GM12878 (cell line): Measurements from ENCODE around the gene TRIP11. TPM values are rescaled to one million over a fixed set of nuclear protein-coding genes. Genes with fewer than 3 reads are reported as not detected.
"Not testable (repeated sequence)": the region's sequence is repeated elsewhere in the genome, so short reads cannot be mapped to it uniquely, and the experiment has no call there.

Experiments
- ATAC-seq: fragments of 200-7000 bp; cut with Tn5 transposase; 3 replicates; pipeline ENCODE4 v1.9.1; 2020; ENCODE audit warnings: mild to moderate bottlenecking, moderate library complexity
- BruUV-seq: library from RNA; stranded (reverse); fragments of 400-500 nt; replicated peaks from 2 replicates; lab custom pipeline; 2021; lab: Mats Ljungman, UMichigan
- CTCF ChIA-PET: fragments of 300-600 bp; sonication (Branson Sonifier 250); formaldehyde crosslinking; extraction: SDS; loops from one replicate; lab custom pipeline; 2021; ENCODE audit warnings: inconsistent platforms; lab: Yijun Ruan, JAX
- POLR2A ChIA-PET: fragments of 350-600 bp; formaldehyde crosslinking; extraction: SDS; loops from one replicate; lab custom pipeline; 2021; ENCODE audit warnings: inconsistent platforms; lab: Charles Lee
- RAD21 ChIA-PET: fragments of 300-600 bp; sonication (Branson Sonifier 250); formaldehyde crosslinking; loops from one replicate; lab custom pipeline; 2023; ENCODE audit warnings: antibody characterized with exemption; ENCODE audit not compliant: unreplicated experiment; lab: Charles Lee
- SMC1A ChIA-PET: fragments of 300-600 bp; sonication (Branson Sonifier 250); formaldehyde crosslinking; loops from one replicate; lab custom pipeline; 2023; ENCODE audit not compliant: unreplicated experiment, uncharacterized antibody; lab: Charles Lee
- DNase-seq: peaks from one replicate; pipeline ENCODE4 v3.0.0-alpha.2; 2011; ENCODE audit warnings: low read depth, low spot score
- FAIRE-seq: peaks from 3 replicates; lab custom pipeline; 2011; peaks lifted over from hg19 to GRCh38; lab: Jason Lieb, UNC
- H2AFZ ChIP-seq: 2 replicates; pipeline ENCODE4 v1.6.0; 2011; ENCODE audit warnings: low read depth, low read length, control low read depth; ENCODE audit not compliant: control insufficient read depth
- H3K27ac ChIP-seq: 2 replicates; pipeline ENCODE4 v1.5.1; 2011; ENCODE audit warnings: control low read depth; ENCODE audit not compliant: control insufficient read depth, insufficient read depth
- H3K27me3 ChIP-seq, 2 experiments: replicated peaks in 1 of 2; 2 replicates each; pipeline versions ENCODE4 v1.6.0 to v1.6.1; 2011; ENCODE audit warnings: low read length in 1 of 2; ENCODE audit not compliant: control insufficient read depth in 2 of 2, insufficient read depth in 2 of 2
- H3K36me3 ChIP-seq, 2 experiments: 2 replicates each; pipeline ENCODE4 v1.5.1; 2011; ENCODE audit warnings: low read length in 1 of 2; ENCODE audit not compliant: control insufficient read depth in 2 of 2, insufficient read depth in 2 of 2
- H3K4me1 ChIP-seq: 2 replicates; pipeline ENCODE4 v1.6.1; 2011; ENCODE audit warnings: mild to moderate bottlenecking, low read length, moderate library complexity, mixed read lengths; ENCODE audit not compliant: control insufficient read depth, insufficient read depth
- H3K4me2 ChIP-seq: 2 replicates; pipeline ENCODE4 v1.6.0; 2011; ENCODE audit warnings: control low read depth; ENCODE audit not compliant: control insufficient read depth, insufficient read depth
- H3K4me3 ChIP-seq: fragments of 200-600 bp; sonication (generic); 2 replicates; pipeline ENCODE4 v1.5.1; 2016
- H3K79me2 ChIP-seq: 2 replicates; pipeline ENCODE4 v1.6.0; 2011; ENCODE audit warnings: low read length; ENCODE audit not compliant: control insufficient read depth, insufficient read depth
- H3K9ac ChIP-seq: 2 replicates; pipeline ENCODE4 v1.8.0; 2011; ENCODE audit warnings: low read length, control low read depth, mixed read lengths; ENCODE audit not compliant: control insufficient read depth, insufficient read depth
- H3K9me3 ChIP-seq: replicated peaks from 3 replicates; pipeline ENCODE4 v1.5.1; 2011; ENCODE audit warnings: mild to moderate bottlenecking, low read length; ENCODE audit not compliant: control insufficient read depth, insufficient read depth
- H4K20me1 ChIP-seq: 2 replicates; pipeline ENCODE4 v1.6.0; 2011; ENCODE audit not compliant: control insufficient read depth, insufficient read depth
- CBX5 ChIP-seq: sonication (generic); IDR thresholded peaks from 2 replicates; pipeline ENCODE4 v1.6.1; 2016; ENCODE audit warnings: low read depth, moderate library complexity, mild to moderate bottlenecking, inconsistent platforms
- WGBS: methylation state at CpG from one replicate; pipeline ENCODE4 v1.1.6; 2016; ENCODE audit warnings: low lambda C conversion rate; ENCODE audit not compliant: insufficient replicate concordance, insufficient coverage; ENCODE audit errors: missing lambda C conversion rate; 5-methylcytosine and 5-hydroxymethylcytosine counted together
- in situ Hi-C: fragments of 300-500 bp; cut with MboI; formaldehyde crosslinking; loops from 9 replicates; pipeline ENCODE4 v1.14.3; 2018; ENCODE audit warnings: mixed read lengths
- intact Hi-C: fragments of 100-400 bp; cut with micrococcal nuclease; formaldehyde crosslinking; loops from one replicate; pipeline ENCODE4 v1.14.2; 2022; ENCODE audit not compliant: unreplicated experiment
- polyA plus RNA-seq, 11 experiments: library from polyadenylated mRNA; depleted of rRNA in 4 of 11; unstranded in 6 of 11; stranded (reverse) in 5 of 11; fragments of >200 nt; fragmentation: Nextera tagmentation in 4 of 11; fragmentation: Illumina TruSeq in 1 of 11; extraction: Ambion mirVana in 4 of 11; extraction: Trizol in 1 of 11; gene quantifications; 1 replicate in 1 of 11; 2 replicates in 10 of 11; pipeline versions ENCODE4 v1.2.1 to v1.2.3, GENCODE V29; 2011 to 2016; ENCODE audit warnings: inconsistent platforms in 2 of 11, missing spikeins in 2 of 11, low read depth in 1 of 11
- total RNA-seq, 4 experiments: library from RNA; depleted of rRNA in 3 of 4; stranded (reverse); fragments of >200 nt in 3 of 4; fragmentation: Illumina TruSeq in 1 of 4; extraction: Trizol in 1 of 4; gene quantifications; 2 replicates each; pipeline versions ENCODE4 v1.2.1 to v1.2.3, GENCODE V29; 2013 to 2021

Gene TRIP11
- total and polyA plus RNA-seq, 10 of the 15 experiments (the other 5 are each of a cell fraction or from before 2014, with no cell fraction given), result 5.3 to 46.1 (median 19.9) TPM

GRCh38 chr14:92045904-92046303 is 6.0 kb upstream of the TRIP11 start:
- FAIRE-seq, in situ Hi-C loops, H3K4me1 ChIP-seq, H4K20me1 ChIP-seq, DNase-seq, H3K9me3 ChIP-seq, H3K27ac ChIP-seq, POLR2A ChIA-PET, BruUV-seq, H2AFZ ChIP-seq, H3K9ac ChIP-seq, ATAC-seq, H3K36me3 ChIP-seq, SMC1A ChIA-PET, H3K27me3 ChIP-seq, H3K4me2 ChIP-seq, H3K4me3 ChIP-seq, intact Hi-C loops, RAD21 ChIA-PET, H3K79me2 ChIP-seq: not testable (repeated sequence)
- peak; percentile 67; the same call in 1 of the 2 replicates for TF ChIP-seq CBX5
- CTCF ChIA-PET, result interaction anchor here (0.7 to 0.8 kb wide), 2 partner anchors 16 to 63 kb away, joined by 3 read pairs; no protein-coding TSS in a partner anchor
- WGBS, result 94% methylated on average over 7 of the region's 7 CpGs

- CTCF ChIA-PET, result interaction anchor here (2.2 kb wide), 1 partner anchor 65 kb away, joined by 12 read pairs; the partner anchor contains the start of gene ATXN3
- in situ Hi-C loops, H3K27me3 ChIP-seq, H4K20me1 ChIP-seq, H2AFZ ChIP-seq, H3K36me3 ChIP-seq, H3K9me3 ChIP-seq, H3K4me1 ChIP-seq, FAIRE-seq, H3K27ac ChIP-seq, SMC1A ChIA-PET, H3K4me3 ChIP-seq, DNase-seq, BruUV-seq, ATAC-seq, RAD21 ChIA-PET, H3K4me2 ChIP-seq, POLR2A ChIA-PET, H3K9ac ChIP-seq: not testable (repeated sequence)
- 100% methylated on average over 1 of the region's 2 CpGs for WGBS
- intact Hi-C loops, result loop anchor here (5.0 kb wide), 2 partner anchors 66 to 529 kb away; partner anchors contain the start of genes ATXN3 and PPP4R3A
- peaks cover 41% of the 10 kb centered on the region for H3K79me2 ChIP-seq
These were observed 1.9 kb upstream of the TRIP11 start for GRCh38 chr14:92041766-92042165.
